GM21526 (cell line): ENCODE measurements around the gene MAGI2.

Experiments used
- ATAC-seq: cut with Tn5 transposase; IDR thresholded peaks from one replicate; pipeline ENCODE4 v1.9.1; 2021; ENCODE audit warnings: moderate library complexity; ENCODE audit not compliant: unreplicated experiment, low FRiP score

Gene MAGI2

GRCh38 chr7:79317728-79318127 is 135.7 kb downstream of the MAGI2 start:
- ATAC-seq = no peak

- ATAC-seq = no peak
These were observed 141.4 kb downstream of the MAGI2 start for GRCh38 chr7:79312022-79312421.

GRCh38 chr7:79308192-79308591 is 145.3 kb downstream of the MAGI2 start:
- ATAC-seq = no peak

- no peak for ATAC-seq
These were observed 146.1 kb downstream of the MAGI2 start for GRCh38 chr7:79307376-79307775.

- no peak for ATAC-seq
These were observed 148.8 kb downstream of the MAGI2 start for GRCh38 chr7:79304711-79305110.

- no peak for ATAC-seq
These were observed 151.2 kb downstream of the MAGI2 start for GRCh38 chr7:79302293-79302692.

- no peak for ATAC-seq
These were observed 152.0 kb downstream of the MAGI2 start for GRCh38 chr7:79301419-79301818.

GRCh38 chr7:79300573-79300972 is 152.9 kb downstream of the MAGI2 start:
- no peak for ATAC-seq

- no peak for ATAC-seq
These were observed 155.2 kb downstream of the MAGI2 start for GRCh38 chr7:79298145-79298760.

GRCh38 chr7:79296553-79297320 is 156.7 kb downstream of the MAGI2 start:
- no peak for ATAC-seq

GRCh38 chr7:79293655-79294142 is 159.8 kb downstream of the MAGI2 start:
- ATAC-seq = no peak

GRCh38 chr7:79292834-79293233 is 160.6 kb downstream of the MAGI2 start:
- ATAC-seq = no peak

- ATAC-seq = no peak
These were observed 162.0 kb downstream of the MAGI2 start for GRCh38 chr7:79291498-79291865.

- ATAC-seq = no peak
These were observed 162.5 kb downstream of the MAGI2 start for GRCh38 chr7:79290841-79291497.

- ATAC-seq = no peak
These were observed 163.1 kb downstream of the MAGI2 start for GRCh38 chr7:79290398-79290797.

- no peak for ATAC-seq
These were observed 164.8 kb downstream of the MAGI2 start for GRCh38 chr7:79288655-79289054.

GRCh38 chr7:79287981-79288380 is 165.5 kb downstream of the MAGI2 start:
- no peak for ATAC-seq

GRCh38 chr7:79286181-79286580 is 167.3 kb downstream of the MAGI2 start:
- ATAC-seq = no peak

- ATAC-seq = no peak
These were observed 167.7 kb downstream of the MAGI2 start for GRCh38 chr7:79285756-79286155.

- no peak for ATAC-seq
These were observed 169.3 kb downstream of the MAGI2 start for GRCh38 chr7:79284211-79284610.

GRCh38 chr7:79282882-79283602 is 170.4 kb downstream of the MAGI2 start:
- no peak for ATAC-seq
